ENCODE data around the gene CYP2C18.
"Not testable (repeated sequence)": the region's sequence is repeated elsewhere in the genome, so short reads cannot be mapped to it uniquely, and the experiment has no call there.

Gene CYP2C18

DNA sequence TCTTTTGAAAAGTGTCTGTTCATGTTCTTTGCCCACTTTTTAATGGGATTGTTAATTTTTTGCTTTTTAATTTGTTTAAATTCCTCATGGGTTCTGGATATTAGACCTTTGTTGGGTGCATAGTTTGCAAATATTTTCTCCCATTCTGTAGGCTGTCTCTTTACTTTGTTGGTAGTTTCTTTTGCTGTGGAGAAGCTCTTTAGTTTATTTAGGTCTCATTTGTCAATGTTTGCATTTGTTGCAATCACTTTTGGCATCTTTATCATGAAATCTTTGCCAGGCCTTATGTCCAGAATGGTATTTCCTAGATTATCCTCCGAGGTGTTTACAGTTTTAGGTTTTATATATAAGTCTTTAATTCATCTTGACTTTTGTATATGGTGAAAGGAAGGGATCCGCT is 55.1 kb downstream of the CYP2C18 start:
- FAIRE-seq (no peak), DNase-seq (ENCODE audit: low spot score) (no peak)

DNA sequence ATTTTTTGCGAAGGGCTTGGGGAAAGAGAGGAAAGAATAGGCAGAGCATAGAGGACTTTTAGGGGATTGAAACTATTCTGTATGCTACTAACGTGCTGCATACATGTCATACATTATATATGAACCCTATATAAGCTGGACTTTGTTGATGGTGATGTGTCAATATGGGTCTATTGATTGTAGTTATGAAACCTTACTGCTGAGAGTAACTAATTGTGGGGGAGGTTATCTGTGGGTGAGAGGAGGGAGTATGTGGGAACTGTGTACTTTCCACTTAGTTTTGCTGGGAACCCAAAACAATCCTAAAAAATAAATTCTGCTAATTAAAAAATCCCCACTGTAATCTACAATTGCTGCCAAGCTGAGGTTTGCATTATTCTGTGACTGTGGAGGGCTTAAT is 63.6 kb downstream of the CYP2C18 start:
- no peak for FAIRE-seq

DNA sequence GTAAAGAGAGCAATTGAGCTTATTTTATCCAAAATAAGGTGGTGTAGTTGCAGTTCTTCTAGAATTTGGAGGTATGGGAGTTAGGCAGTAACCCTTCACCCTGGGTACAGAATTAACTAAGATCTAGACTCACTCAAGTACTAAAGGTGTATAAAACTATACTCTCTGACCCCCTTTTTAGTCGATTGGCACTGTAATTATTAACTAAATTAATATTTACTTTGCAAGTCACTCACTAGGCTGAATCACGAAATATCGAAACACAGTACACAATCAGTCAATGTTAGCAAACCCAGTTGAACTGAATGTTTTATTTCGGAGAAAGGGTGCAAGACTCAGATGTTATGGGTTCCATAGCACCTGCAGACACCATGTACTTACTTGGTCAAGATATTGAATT is 64.3 kb downstream of the CYP2C18 start:
- FAIRE-seq (no peak), DNase-seq (ENCODE audit: low spot score) (no peak)

More for the DNA sequence above, 63.6 kb downstream of the CYP2C18 start:
- DNase-seq (ENCODE audit: low spot score) = no peak

DNA sequence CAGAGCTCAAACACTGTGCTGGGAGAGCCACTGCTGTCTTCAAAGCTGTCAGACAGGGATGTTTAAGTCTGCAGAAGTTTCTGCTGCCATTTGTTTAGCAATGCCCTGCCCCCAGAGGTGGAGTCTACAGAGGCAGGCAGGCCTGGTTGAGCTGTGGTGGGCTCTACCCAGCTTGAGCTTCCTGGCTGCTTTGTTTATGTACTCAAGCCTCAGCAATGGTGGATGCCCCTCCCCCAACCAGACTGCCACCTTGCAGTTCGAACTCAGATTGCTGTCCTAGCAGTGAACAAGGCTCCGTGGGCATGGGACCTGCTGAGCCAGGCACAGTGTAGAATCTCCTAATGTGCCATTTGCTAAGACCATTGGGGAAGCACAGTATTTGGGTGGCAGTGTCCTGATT is 74.4 kb downstream of the CYP2C18 start:
- DNase-seq (ENCODE audit: low spot score) = no peak
- FAIRE-seq = no peak

DNA sequence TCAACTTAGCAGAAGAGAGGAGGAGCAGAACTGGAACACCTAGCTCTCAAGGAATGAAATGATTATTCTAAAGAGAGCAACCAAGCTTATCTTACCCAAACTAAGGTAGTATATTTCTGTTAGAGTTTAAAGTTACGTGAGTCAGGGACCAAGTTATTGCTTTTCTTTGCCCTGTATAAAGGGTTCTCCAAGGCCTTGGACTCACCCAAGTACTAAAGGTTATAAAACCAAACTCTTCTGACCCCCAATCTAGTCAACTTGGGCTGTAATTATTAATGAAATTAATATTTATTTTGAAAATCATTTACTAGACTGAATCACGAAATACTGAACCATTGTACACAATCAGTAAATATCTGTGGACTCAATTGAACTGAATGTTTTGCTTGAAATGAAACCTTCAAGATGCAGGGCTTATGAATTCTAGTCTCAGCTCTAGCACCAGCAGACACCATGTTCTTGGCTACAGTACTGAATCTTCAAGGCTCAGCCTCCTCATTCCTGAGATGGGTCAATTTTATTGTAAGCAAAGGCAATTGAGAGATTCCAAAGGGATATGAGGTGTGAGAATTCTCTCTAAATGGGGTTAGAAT is 77.2 kb downstream of the CYP2C18 start:
- DNase-seq (ENCODE audit: low spot score) (no peak), FAIRE-seq (no peak)

DNA sequence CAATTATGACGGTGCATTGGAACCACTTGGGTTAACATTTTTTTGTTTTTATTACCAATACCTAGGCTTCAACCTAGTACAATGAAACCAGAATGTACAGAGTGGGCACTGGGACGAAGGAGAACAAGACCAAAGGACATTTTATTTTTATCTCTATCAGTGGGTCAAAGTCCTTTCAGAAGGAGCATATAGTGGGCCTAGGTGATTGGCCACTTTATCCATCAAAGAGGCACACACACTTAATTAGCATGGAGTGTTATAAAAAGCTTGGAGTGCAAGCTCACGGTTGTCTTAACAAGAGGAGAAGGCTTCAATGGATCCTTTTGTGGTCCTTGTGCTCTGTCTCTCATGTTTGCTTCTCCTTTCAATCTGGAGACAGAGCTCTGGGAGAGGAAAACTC is 78.9 kb downstream of the CYP2C18 start, which contains the start of gene CYP2C19:
Gene CYP2C19, plus strand, starts transcription at position 289 of the 400 bp plus-strand sequence. Its CDS starts 25 bp downstream, at position 314.
- FAIRE-seq (no peak), DNase-seq (ENCODE audit: low spot score) (no peak)

DNA sequence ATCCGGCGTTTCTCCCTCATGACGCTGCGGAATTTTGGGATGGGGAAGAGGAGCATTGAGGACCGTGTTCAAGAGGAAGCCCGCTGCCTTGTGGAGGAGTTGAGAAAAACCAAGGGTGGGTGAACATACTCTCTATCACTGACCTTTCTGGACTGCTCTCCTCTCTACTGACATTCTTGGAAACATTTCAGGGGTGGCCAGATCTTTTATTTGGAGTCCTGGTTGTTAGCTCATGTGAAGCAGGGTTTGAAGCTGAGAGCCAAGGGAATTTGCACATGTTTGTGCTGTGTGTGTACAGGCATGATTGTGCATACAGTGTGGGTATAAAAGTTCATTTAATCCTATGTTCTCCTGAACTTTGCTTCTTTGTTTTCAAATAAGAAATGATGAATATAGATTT is 91.9 kb downstream of the CYP2C18 start:
- FAIRE-seq = not testable (repeated sequence)

DNA sequence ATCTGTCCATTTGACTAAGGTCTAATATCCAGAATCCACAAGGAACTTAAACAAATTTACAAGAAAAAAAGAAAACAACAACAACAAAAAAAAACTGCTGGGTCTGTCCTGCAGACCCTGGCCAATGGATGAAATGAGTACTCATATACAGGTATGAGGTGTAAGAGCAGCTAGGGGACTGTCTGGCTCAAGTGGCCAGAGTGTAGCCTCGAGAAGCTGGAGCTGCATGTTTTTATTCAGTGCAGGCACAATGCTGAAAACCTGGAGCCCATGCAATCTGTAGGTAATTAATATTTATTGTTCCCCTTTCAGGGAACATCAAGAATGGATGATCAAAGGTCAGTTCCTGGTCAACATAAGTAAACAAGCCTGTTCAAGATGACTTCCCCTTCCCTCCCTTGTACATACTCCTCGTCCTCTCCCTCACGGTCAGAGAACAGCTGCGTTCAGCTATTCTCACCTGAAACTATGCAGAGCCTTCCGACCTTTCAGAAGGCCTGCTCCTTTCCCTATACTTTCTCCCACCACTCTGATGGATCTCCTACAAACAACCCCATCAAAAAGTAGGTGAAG is 94.4 kb downstream of the CYP2C18 start:
- FAIRE-seq = no peak
- no peak for DNase-seq (ENCODE audit: low spot score)

More for the DNA sequence above, 91.9 kb downstream of the CYP2C18 start:
- DNase-seq (ENCODE audit: low spot score) = not testable (repeated sequence)

DNA sequence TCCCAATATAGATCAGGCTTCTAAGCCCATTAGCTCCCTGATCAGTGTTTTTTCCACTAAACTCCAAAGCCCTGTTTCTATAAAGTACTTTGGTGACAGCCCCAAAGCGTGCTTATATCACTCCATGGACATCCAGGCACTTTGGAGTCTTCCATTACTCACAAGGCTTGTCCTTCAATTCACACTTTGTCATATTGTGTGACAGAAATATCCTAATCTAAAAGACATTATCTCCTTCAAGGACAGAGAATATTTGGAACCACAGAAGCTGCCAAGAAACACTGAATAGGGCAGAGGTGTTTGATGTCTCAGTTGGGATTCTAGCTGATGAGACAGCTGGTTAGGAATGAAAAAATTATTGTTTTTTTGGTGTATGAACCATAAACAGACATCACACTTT is 97.3 kb downstream of the CYP2C18 start:
- DNase-seq (ENCODE audit: low spot score) = no peak
- FAIRE-seq = no peak

DNA sequence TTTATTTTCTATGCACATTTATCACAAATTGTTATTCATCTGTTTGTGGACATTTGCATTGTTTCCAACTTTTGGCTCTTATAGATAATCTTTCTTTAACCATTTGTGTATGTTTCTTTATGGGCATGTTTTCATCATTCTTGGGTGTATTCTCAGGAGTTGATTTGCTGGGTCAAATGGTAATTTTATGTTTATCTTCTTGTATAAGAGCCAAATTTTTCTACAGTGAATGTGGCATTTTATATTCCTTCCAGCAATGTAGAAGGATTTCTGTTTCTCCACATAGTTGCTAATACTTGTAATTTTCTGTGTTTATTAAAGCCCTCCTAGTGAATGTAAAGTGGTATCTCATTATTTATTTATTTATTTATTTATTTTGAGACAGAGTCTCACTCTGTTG is 100.7 kb downstream of the CYP2C18 start:
- DNase-seq (ENCODE audit: low spot score) = no peak
- no peak for FAIRE-seq

DNA sequence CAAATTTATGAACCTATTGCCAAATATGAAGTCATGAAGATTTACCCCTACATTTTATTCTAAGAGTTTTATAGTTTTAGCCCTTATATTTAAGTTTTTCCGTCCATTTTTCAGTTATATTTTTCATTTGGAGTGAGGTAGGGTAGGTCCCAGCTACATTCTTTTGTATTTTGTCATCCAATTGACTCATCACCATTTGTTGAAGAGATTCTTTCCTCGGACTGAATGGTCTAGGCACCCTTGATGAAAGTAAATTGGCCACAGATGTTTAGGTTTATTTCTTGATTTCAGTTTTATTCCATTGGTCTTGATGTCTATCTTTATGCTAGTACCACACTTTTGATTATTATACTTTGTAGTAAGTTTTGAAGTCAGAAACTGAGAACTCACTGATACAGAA is 101.7 kb downstream of the CYP2C18 start:
- DNase-seq (ENCODE audit: low spot score) = peak; percentile 12
- FAIRE-seq = no peak

Measured in urothelium cell line (cell line).